Panc1 (cell line): ENCODE data around the gene LTF. TPM values are rescaled to one million over a fixed set of nuclear protein-coding genes. Genes with fewer than 3 reads are reported as not detected.

Source experiments
- ATAC-seq: fragments of 200-7000 bp; cut with Tn5 transposase; 2 replicates; pipeline ENCODE4 v1.9.1; 2020; ENCODE audit warnings: mild to moderate bottlenecking, moderate library complexity
- BruUV-seq: library from RNA; stranded (reverse); fragments of 400-500 nt; replicated peaks from 2 replicates; lab custom pipeline; 2021; lab: Mats Ljungman, UMichigan
- CTCF ChIA-PET: fragments of 300-600 bp; sonication (Branson Sonifier 250); formaldehyde crosslinking; loops from one replicate; lab custom pipeline; 2022; ENCODE audit warnings: antibody characterized with exemption; lab: Charles Lee
- POLR2A ChIA-PET: fragments of 300-600 bp; sonication (Branson Sonifier 250); formaldehyde crosslinking; loops from one replicate; lab custom pipeline; 2022; ENCODE audit warnings: antibody characterized with exemption; lab: Charles Lee
- DNase-seq: peaks from one replicate; pipeline ENCODE4 v3.0.0-alpha.2; 2010; ENCODE audit warnings: low read depth, low spot score
- H3K27ac ChIP-seq: 2 replicates; pipeline ENCODE4 v1.5.1; 2011; ENCODE audit warnings: mild to moderate bottlenecking, low read length, inconsistent platforms
- H3K27me3 ChIP-seq: fragments of 200-500 bp; sonication (Bioruptor generic); 2 replicates; pipeline ENCODE4 v1.6.0; 2014; ENCODE audit warnings: low read length, inconsistent platforms; ENCODE audit not compliant: control insufficient read depth, insufficient read depth
- H3K36me3 ChIP-seq: fragments of 200-500 bp; sonication (Bioruptor generic); 2 replicates; pipeline ENCODE4 v1.5.1; 2014; ENCODE audit warnings: inconsistent platforms, mild to moderate bottlenecking, low read length, moderate library complexity; ENCODE audit not compliant: control insufficient read depth, insufficient read depth
- H3K4me1 ChIP-seq: 2 replicates; pipeline ENCODE4 v1.5.1; 2011; ENCODE audit warnings: inconsistent platforms, mild to moderate bottlenecking, low read length, moderate library complexity; ENCODE audit not compliant: control insufficient read depth, insufficient read depth
- H3K4me3 ChIP-seq, 2 experiments: 2 replicates each; pipeline ENCODE4 v1.5.1; 2011 to 2012; ENCODE audit warnings: low read depth in 2 of 2, low read length in 2 of 2, mild to moderate bottlenecking in 2 of 2, inconsistent platforms in 1 of 2, moderate library complexity in 1 of 2
- H3K9me3 ChIP-seq: fragments of 200-500 bp; sonication (Bioruptor generic); 2 replicates; pipeline ENCODE4 v1.5.1; 2014; ENCODE audit warnings: low read depth, mild to moderate bottlenecking, inconsistent platforms, low read length, moderate library complexity; ENCODE audit not compliant: control insufficient read depth, insufficient read depth
- POLR2AphosphoS5 ChIP-seq: IDR thresholded peaks from 2 replicates; pipeline ENCODE4 v1.6.1; 2012; ENCODE audit warnings: mild to moderate bottlenecking, low read depth, low read length, moderate library complexity
- SIN3A ChIP-seq: IDR thresholded peaks from 2 replicates; pipeline ENCODE4 v1.6.1; 2012; ENCODE audit warnings: low read depth, mild to moderate bottlenecking, low read length, moderate library complexity, borderline replicate concordance; ENCODE audit not compliant: insufficient read depth
- TCF7L2 ChIP-seq: IDR thresholded peaks from 2 replicates; pipeline ENCODE4 v1.6.1; 2011; ENCODE audit warnings: mild to moderate bottlenecking, low read depth, low read length, inconsistent platforms
- in situ Hi-C: cut with HindIII; loops from 2 replicates; pipeline ENCODE4 v1.10.0; 2016; ENCODE audit warnings: low sequenced_read_pairs, low pct_unique_long_range_greater_than_20kb
- intact Hi-C: fragments of 100-400 bp; cut with micrococcal nuclease; formaldehyde crosslinking; loops from one replicate; pipeline ENCODE4 v1.10.0; 2022; ENCODE audit not compliant: unreplicated experiment
- total RNA-seq: library from RNA; stranded (reverse); gene quantifications from one replicate; pipeline ENCODE4 v1.2.1, GENCODE V29; 2021; ENCODE audit not compliant: unreplicated experiment
- TF ChIP-seq, protein P1 (sequence below): fragments of 450-650 bp; IDR thresholded peaks from 2 replicates; pipeline ENCODE4 v1.5.1; 2017; ENCODE audit warnings: mild to moderate bottlenecking
- TF ChIP-seq, protein P2 (sequence below), 2 experiments: IDR thresholded peaks; 2 replicates each; pipeline ENCODE4 v1.6.1; 2011 to 2012; ENCODE audit warnings: low read depth in 2 of 2, control low read depth in 1 of 2, low read length in 1 of 2, mild to moderate bottlenecking in 1 of 2, moderate library complexity in 1 of 2; ENCODE audit not compliant: insufficient read depth in 1 of 2

The LTF gene
- total RNA-seq, 1 experiment from 2014 or later: not detected

DNA sequence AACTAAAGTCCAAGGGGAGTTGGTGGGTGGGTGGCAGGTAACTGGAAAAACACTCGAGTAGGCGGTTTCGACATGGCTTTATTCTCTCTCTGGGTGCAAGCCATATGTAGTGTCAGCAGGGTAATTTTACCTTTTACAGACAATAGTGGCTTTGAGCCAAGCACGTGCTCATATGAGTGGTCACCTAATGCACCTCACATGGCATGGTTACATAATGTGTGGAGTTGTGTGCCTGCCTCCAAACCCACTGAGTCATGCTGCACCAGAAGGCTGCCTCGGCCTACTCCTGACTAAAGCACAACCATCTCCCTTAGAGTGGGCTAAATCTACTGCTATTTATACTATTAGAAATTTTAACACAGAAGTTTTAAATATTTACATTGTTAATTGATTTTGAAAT, 41.1 kb downstream of the LTF start:
- TF ChIP-seq POLR2AphosphoS5 (no peak), SIN3A (no peak), TCF7L2 (no peak)
- TF ChIP-seq, protein P1, sequence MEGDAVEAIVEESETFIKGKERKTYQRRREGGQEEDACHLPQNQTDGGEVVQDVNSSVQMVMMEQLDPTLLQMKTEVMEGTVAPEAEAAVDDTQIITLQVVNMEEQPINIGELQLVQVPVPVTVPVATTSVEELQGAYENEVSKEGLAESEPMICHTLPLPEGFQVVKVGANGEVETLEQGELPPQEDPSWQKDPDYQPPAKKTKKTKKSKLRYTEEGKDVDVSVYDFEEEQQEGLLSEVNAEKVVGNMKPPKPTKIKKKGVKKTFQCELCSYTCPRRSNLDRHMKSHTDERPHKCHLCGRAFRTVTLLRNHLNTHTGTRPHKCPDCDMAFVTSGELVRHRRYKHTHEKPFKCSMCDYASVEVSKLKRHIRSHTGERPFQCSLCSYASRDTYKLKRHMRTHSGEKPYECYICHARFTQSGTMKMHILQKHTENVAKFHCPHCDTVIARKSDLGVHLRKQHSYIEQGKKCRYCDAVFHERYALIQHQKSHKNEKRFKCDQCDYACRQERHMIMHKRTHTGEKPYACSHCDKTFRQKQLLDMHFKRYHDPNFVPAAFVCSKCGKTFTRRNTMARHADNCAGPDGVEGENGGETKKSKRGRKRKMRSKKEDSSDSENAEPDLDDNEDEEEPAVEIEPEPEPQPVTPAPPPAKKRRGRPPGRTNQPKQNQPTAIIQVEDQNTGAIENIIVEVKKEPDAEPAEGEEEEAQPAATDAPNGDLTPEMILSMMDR: no peak
- TF ChIP-seq, protein P2, sequence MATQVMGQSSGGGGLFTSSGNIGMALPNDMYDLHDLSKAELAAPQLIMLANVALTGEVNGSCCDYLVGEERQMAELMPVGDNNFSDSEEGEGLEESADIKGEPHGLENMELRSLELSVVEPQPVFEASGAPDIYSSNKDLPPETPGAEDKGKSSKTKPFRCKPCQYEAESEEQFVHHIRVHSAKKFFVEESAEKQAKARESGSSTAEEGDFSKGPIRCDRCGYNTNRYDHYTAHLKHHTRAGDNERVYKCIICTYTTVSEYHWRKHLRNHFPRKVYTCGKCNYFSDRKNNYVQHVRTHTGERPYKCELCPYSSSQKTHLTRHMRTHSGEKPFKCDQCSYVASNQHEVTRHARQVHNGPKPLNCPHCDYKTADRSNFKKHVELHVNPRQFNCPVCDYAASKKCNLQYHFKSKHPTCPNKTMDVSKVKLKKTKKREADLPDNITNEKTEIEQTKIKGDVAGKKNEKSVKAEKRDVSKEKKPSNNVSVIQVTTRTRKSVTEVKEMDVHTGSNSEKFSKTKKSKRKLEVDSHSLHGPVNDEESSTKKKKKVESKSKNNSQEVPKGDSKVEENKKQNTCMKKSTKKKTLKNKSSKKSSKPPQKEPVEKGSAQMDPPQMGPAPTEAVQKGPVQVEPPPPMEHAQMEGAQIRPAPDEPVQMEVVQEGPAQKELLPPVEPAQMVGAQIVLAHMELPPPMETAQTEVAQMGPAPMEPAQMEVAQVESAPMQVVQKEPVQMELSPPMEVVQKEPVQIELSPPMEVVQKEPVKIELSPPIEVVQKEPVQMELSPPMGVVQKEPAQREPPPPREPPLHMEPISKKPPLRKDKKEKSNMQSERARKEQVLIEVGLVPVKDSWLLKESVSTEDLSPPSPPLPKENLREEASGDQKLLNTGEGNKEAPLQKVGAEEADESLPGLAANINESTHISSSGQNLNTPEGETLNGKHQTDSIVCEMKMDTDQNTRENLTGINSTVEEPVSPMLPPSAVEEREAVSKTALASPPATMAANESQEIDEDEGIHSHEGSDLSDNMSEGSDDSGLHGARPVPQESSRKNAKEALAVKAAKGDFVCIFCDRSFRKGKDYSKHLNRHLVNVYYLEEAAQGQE (IDR thresholded peaks at IDR 0.05; ENCODE audit: insufficient read depth in 1 of 2, low read depth in 2 of 2, low read length in 1 of 2): no peak
- no peak for ATAC-seq
- intact Hi-C loops: no loop called here
- Histone ChIP-seq H3K27ac (no peak overlapping the region), H3K4me1 (no peaks in the 10 kb centered on the region), H3K36me3 (no peaks in the 10 kb centered on the region), H3K9me3 (no peaks in the 10 kb centered on the region), H3K4me3 (no peak overlapping the region), H3K27me3 (no peaks in the 10 kb centered on the region)
- no TSS peak for BruUV-seq
- no peak for DNase-seq
- POLR2A ChIA-PET: no interaction called here
- CTCF ChIA-PET: no interaction called here
- in situ Hi-C loops: no loop called here

DNA sequence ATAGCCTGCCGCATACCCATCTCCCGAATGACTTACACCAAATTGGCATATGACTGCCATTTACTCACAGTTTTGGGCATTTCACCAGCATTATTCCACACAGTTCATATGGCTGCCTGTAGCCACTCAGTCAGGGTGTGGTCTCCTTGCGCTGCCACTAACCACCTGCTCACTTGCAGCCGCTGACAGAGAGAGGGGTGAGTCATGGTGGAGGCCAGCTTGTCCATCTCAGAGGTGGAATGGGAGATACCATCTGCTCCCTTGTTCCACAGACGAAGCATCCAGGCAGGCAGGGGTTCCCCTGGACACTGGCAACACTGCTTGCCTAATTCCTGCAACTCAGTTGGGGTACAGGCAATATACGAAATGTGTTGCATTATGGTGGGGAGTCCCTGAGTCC, 42.1 kb downstream of the LTF start:
- ChIA-PET POLR2A (no interaction called here), CTCF (no interaction called here)
- Histone ChIP-seq H3K27ac (no peak overlapping the region), H3K36me3 (no peaks in the 10 kb centered on the region), H3K4me3 (no peak overlapping the region), H3K9me3 (no peaks in the 10 kb centered on the region), H3K4me1 (no peaks in the 10 kb centered on the region), H3K27me3 (no peaks in the 10 kb centered on the region)
- in situ Hi-C loops: no loop called here
- ATAC-seq: no peak
- TF ChIP-seq POLR2AphosphoS5 (no peak), TCF7L2 (no peak), SIN3A (no peak)
- TF ChIP-seq, protein P1: no peak
- TF ChIP-seq, protein P2 (IDR thresholded peaks at IDR 0.05; ENCODE audit: insufficient read depth in 1 of 2, low read depth in 2 of 2, low read length in 1 of 2): no peak
- BruUV-seq: no TSS peak
- intact Hi-C loops: no loop called here
- DNase-seq: no peak
